Thyroid gland (tissue), 4 donors: Measurements from ENCODE around the gene EDEM3.

Experiments used
- CTCF ChIP-seq, 6 experiments: fragments of 200-600 bp in 3 of 6; fragments of 450-650 bp in 3 of 6; sonication (generic) in 3 of 6; IDR thresholded peaks; one replicate each; pipeline ENCODE4 v1.5.1; 2016 to 2019; ENCODE audit warnings: antibody characterized with exemption in 6 of 6, mild to moderate bottlenecking in 2 of 6, inconsistent platforms in 1 of 6, moderate library complexity in 1 of 6
- POLR2A ChIP-seq, 2 donors: fragments of 450-650 bp; IDR thresholded peaks; one replicate each; pipeline ENCODE4 v1.6.1; 2017; ENCODE audit warnings: antibody characterized with exemption in 2 of 2, mild to moderate bottlenecking in 2 of 2, moderate library complexity in 1 of 2

GRCh38 chr1:184641894-184642293 is 112.8 kb downstream of the EDEM3 start:
- TF ChIP-seq CTCF (IDR thresholded peaks at IDR 0.05) = no peak
- no peak for TF ChIP-seq POLR2A (IDR thresholded peaks at IDR 0.05)
